Gastrocnemius medialis (tissue), 4 donors: Measurements from ENCODE around the gene TUSC1.

Source experiments
- CTCF ChIP-seq, 5 experiments: fragments of 450-650 bp in 3 of 5; fragments of 200-600 bp in 2 of 5; sonication (generic) in 2 of 5; IDR thresholded peaks in 4 of 5; conservative IDR thresholded peaks in 1 of 5; 1 replicate in 4 of 5; 2 replicates in 1 of 5; pipeline ENCODE4 v1.5.1; 2016 to 2019; ENCODE audit warnings: antibody characterized with exemption in 5 of 5, mild to moderate bottlenecking in 3 of 5, moderate library complexity in 3 of 5
- POLR2A ChIP-seq, 2 donors: fragments of 450-650 bp; IDR thresholded peaks; one replicate each; pipeline ENCODE4 v1.6.1; 2017; ENCODE audit warnings: antibody characterized with exemption in 2 of 2, mild to moderate bottlenecking in 2 of 2, moderate library complexity in 2 of 2

DNA sequence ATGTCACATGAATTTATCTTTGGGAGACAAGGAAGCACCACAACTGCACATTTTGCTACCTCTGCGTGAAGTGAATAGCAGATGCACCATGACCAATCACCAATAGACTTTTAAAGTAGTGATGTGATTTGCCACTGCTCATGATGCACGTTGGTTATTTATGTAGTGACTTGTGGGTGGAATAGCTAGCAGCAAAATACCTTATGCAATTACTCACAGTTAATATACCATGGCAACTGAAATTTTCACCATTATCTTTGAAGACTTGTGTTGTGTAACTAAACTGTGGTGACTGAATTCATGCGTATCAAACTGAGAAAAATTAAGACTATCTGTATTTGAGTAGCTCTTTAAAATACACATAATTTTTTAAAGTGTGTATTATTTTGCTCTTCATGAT, 46.2 kb upstream of the TUSC1 start:
- TF ChIP-seq CTCF (IDR thresholded peaks at IDR 0.05 in 4 of 5, conservative IDR thresholded peaks at IDR 0.05 in 1 of 5): no peak
- TF ChIP-seq POLR2A (IDR thresholded peaks at IDR 0.05): no peak
